Measurements from ENCODE around the gene TMEM266.

The TMEM266 gene

DNA sequence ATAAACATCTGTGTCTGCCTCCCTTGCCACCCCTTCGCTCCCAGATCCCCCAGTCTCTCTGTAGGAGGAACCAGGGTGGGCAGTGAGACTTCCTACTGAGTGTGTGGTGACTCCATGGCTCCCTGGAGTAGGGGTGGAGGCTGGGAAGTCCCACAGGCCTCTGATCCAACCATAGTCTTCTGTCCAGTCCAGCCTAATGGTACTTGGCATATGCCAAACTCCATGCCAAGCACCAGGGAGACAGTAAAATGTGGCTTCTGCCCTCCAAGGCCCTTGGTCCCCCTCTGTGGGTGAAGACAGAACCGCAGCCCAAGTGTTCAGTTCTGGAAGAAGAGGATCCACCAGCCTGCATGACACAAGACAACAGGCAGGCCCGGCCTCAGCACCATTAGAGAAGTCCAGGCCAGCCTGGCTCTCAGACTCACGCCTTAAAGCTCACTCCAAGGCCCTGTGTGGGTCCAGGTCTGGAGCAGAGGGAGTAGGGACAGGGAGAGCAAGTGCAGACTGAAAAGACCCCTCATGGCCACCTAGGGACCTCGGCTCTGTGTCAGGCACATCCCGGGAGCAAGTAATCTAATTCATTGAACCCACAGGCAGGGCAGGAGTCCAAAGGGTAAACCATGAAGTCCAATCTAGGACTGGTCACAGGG, 138.8 kb downstream of the TMEM266 start:
- in situ Hi-C loops (cut with MboI; ENCODE audit: low sequenced_read_pairs), result loop anchor here (10.0 kb wide), 1 partner anchor 636 kb away; no protein-coding TSS in a partner anchor

DNA sequence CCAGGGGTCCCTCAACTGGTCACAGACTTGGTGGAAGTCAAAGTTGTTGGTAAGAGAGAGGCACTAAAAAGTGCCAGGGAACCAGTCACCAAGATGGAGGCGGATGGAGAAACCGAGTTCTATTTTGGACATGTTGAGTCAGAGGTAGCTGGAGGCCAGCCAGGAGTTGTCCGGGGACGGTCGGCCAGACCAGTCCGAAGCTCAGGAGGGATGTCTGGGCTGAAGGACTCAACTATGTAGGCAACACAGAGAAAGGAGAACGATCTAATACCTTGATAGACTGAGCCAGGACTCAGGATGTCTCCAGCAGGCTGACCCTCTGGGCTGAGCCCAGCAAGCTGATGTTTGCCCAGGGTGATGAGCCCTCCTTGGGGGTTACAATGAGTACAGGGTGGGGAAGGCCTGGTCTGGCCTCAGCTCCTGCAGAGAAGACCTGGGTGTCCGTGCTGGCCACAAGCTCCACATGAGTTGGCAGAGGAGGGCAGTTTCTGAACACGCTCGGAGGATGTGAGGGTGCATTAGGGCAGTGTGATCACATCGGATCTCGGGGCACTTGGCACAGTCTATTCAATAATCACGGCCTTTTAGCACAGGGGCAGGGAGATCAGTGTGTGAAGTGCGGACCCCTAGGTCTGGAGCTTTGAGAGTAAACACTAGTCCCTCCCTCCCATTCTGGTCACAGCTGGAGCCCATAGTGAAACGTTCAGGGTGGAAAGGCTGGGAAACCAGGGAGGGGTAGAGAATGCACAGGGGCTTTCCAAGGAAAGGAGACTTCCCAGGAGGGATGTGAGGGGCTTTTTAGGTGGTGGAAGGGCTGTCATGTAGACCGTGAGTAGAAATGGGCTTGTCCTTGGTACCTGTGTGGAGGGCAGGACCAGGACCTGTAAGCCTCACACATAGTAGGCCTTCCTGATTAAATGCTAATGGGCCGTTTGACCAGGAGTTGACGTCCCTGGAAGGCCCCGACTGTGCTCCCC, 139.6 kb downstream of the TMEM266 start:
- in situ Hi-C loops (cut with MboI; ENCODE audit: low sequenced_read_pairs), result loop anchor here (10.0 kb wide), 1 partner anchor 635 kb away; no protein-coding TSS in a partner anchor

DNA sequence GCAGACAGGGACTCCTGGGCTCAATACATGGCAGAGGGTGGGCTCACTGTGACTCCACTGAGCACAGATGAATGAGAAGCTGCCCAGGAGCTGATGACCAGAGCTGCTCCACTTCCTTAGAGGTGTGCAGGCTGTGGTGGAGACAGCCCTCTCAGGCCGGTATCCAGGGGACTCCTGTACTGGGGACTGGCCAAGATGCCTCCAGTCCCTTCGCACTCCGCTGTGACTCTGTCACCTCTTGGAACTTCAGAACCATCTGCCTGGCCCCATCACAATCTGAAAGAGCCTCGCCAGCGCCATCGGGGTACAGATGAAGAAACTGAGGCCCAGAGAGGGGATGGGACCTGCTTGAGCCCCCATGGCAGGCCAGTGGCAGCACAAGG, 140.3 kb downstream of the TMEM266 start:
- in situ Hi-C loops (cut with MboI; ENCODE audit: low sequenced_read_pairs), result no loop called here

DNA sequence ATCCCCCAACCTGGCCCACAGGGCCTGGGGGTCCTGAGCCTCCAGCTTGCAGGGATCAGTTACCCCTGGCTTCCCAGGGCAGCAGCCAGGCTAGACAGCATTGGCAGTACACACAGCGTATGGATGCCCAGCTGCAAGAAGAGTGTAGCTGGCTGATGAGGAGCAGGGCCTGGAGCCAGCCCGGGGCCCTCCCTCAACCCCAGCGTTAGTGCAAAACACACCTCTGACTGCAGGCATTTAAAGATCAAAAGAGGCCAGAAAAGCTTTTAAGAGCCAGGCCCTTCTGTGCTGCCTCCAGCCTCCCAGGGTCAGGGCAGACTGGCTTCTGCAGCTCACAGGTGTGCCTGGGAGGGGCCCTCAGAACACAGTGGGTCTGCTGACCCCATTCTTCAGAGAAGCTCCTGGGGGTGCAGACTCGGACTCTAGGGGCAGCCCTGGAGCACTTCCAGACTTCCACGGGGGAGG, 140.9 kb downstream of the TMEM266 start:
- in situ Hi-C loops (cut with MboI; ENCODE audit: low sequenced_read_pairs), result no loop called here

DNA sequence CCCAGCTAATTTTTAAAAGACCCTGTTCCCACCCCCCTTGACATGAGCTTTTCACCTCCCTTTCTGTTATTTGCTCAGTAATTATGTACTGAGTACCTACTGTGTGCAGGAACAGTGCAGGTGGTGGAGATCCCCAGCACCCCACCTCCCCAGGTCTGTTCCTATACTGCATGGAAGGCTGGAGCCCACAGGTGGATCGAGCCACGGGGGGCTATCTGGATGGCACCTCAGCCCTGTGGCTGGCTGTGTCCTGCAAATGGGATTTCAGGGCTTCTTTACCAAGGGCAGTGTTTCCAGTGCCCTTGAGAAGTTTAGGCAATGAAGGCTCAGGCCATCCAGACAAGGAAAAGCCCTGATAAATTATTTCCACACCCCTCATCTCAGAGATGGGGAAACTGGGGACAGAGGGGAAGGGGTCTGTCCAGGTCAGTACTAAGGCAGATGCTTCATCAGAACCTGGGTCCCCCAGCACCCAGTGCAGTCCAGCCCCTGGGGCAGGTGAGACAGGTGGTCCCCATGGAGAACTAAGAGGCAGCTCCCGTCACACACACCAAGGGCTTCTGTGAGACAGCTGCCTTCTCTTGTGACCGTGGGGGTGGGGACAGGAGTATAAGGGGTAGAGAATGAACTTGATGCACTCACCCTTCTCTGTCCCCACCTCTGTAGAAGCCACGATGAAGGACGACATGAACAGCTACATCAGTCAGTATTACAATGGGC, 141.9 kb downstream of the TMEM266 start:
- in situ Hi-C loops (cut with MboI; ENCODE audit: low sequenced_read_pairs), result no loop called here

DNA sequence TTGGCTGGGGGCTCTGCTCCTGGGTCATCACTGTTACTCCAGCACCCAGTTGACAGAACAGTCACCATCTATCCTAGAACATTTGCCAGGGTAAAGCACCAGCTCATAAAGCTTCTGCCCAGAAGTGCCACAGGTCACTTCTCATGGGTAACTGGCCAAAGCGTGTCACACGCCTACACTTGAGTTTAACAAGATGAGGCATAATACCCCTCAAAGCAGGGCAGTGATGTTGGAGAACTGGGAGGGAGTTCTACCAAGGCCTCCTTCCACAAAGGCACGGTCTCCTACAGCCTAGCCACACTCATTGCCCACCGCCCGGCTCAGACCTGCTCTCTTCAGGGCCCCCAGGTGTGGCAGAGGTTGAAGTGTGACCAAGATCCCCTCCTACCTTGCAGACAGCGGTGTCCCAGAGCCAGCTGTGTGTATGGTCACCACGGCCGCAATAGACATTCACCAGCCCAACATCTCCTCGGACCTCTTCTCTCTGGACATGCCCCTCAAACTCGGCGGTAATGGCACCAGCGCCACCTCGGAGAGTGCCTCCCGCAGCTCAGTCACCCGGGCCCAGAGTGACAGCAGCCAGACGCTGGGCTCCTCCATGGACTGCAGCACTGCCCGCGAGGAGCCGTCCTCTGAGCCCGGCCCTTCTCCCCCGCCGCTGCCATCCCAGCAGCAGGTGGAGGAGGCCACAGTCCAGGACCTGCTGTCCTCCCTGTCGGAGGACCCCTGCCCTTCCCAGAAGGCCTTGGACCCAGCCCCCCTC, 143.7 kb downstream of the TMEM266 start:
- in situ Hi-C loops (cut with MboI; ENCODE audit: low sequenced_read_pairs), result no loop called here

DNA sequence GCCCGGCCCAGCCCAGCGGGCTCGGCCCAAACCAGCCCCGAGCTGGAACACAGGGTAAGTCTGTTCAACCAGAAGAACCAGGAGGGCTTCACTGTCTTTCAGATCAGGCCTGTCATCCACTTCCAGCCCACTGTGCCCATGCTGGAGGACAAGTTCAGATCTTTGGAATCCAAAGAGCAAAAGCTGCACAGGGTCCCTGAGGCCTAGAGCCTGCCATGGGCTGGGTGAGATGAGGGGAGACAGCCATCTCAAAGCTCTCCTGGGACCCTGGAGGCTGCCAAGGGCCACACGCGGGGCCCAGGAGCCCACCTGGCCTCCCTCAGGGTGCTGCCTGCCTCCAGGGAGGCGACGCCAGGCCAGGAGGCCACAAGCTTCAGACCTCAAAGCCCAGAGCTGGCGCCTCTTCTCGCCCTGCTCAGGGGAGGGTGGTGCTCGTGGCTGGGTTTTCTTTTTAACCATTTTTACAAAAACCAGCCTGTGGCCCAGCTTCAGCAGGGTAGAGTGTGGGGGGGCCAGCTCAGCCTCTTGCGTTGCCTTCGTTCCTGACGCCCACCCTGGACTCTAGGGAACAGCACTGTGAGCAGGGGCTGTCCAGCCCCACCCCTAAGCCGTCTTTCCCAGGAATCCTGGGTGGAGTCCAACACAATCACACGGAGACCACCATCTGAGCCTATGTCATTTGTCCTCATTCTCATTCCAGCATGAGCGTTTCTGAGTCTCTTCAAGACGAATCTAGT, 144.5 kb downstream of the TMEM266 start:
- in situ Hi-C loops (cut with MboI; ENCODE audit: low sequenced_read_pairs), result no loop called here

DNA sequence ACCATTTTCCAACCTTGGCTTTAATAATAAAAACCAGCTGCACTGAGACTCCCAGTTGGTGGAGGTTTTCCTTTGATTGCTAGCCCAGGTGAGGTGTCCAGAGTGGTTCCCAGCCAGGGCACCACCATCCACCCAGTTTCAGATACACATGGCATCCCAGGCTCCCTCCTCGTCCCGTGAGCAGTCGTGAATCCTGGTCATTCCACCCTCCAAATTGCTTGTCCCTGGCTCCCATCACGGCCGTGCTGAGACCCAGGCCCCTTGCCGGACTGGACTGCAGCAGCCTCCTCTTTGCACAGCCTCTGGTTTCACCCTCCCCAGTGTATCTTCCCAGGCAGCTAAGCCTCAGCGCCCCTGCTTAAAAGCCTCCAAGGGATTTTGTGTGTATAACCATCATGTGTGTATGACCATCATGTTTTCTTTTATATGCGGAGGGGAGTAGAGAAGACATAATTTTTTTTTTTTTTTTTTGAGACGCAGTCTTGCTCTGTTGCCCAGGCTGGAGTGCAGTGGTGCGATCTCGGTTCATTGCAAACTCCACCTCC, 145.2 kb downstream of the TMEM266 start:
- in situ Hi-C loops (cut with MboI; ENCODE audit: low sequenced_read_pairs), result no loop called here

DNA sequence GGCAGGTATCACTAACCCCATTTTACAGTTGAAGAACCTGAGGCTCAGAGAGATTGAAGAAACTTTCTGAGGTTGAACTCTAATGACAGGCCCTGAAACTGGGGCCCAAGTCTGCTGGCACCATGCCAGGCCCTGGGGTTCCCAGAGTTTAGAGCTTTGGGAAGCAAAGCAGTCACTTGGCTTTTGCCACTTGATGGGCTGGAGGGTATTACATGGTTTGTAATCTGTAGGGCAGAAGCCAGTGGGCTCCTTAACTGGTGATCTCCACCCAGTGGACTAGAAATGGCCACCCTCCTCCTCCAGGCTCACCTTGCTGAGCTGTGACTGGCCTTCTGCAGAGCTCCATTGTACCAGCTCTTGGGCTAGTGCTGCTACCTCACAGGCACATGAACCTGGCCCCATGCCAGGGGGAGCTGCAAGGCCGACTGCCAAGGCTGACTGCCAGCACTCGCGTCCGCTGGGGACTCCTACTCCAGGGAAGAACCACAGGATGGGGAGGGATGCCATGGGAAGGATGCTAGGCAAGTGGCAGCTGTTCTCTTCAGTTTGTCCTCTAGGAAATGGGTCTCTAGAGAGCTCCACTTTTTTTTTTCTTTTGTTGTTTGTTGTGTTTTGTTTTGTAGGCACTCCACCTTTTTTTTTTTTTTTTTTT, 146.7 kb downstream of the TMEM266 start:
- in situ Hi-C loops (cut with MboI; ENCODE audit: low sequenced_read_pairs), result no loop called here

DNA sequence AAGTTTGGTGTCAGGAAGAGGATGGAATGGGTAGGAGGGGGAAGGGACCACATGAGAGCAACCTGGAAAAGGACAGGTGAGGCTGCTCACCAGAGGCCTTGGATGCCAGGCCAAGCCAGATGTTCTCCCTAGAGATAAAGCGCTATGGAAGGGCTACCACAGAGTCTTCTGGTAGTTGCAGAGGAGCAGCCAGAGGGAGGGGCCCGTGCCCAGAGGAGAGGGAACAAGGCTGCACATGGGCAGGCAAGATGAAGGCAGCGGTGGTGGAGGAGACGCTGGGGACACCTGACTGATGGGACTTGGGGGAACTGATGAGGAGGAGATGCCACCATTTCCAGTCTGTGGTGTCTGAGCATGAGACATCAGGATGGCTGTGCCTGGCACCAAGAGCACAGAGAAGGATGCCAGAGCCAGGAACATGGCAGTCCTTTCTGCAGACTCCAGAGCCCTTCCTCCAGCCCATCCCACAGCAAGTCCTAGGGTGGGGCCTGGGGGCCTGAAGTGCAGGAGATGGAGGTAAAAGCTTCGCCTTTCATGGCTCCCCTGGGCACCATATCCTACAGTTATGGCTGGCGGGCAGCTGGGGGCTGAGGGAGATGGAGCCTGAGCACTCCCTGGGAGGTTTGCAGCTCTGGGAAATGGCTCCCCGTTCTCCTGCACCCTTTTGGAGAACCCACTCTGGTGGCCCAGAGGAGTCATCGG, 148.4 kb downstream of the TMEM266 start:
- in situ Hi-C loops (cut with MboI; ENCODE audit: low sequenced_read_pairs), result no loop called here

DNA sequence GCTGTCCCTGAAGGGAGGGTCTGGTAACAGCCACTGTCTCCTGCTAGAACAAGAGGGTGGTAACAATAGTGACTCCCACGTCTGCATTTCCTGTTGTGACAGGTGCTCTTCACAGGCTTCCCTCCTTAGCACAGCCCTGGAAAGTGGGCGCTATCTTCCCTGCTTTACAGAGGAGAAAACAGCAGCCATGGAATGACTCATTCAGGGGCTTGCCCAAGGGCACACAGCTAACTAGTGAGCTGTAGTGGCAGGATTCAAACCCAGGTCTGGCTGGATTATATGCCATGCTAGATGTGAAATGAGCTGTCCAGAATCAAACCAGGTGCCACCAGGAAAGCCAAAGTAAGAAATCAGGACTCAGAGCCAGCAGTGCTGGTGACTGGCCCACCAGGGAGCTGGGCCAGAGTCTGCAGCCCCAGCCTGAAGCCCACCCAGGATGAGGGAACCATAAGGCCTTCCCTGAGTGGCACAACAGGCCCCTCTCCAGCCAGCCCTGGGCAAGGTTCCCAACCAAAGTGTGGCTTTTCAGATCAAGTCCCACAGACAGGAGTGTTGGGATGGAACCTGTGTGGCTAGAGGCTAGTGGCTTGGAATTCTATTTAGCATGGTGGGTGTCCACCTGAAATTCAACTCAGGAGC, 149.1 kb downstream of the TMEM266 start:
- in situ Hi-C loops (cut with MboI; ENCODE audit: low sequenced_read_pairs), result no loop called here

DNA sequence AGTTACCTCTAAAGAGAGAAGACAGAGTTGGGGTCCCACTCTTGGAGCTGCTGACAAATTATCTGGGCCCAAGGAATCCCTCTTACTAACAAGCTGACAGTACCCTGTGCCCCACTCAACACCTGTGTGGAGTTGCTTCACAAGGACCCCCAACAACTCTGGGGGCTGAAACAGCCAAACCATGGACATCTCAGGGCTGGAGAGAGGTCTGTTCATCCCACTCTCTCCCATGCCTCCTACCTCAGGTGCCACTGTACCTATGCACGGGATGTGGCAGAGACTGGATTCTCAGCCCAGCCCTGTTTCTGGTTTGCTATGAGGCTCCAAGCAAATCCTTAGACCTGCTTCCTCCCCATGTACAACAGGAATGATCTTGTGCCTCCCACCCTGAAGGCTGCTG, 149.7 kb downstream of the TMEM266 start:
- in situ Hi-C loops (cut with MboI; ENCODE audit: low sequenced_read_pairs), result no loop called here

DNA sequence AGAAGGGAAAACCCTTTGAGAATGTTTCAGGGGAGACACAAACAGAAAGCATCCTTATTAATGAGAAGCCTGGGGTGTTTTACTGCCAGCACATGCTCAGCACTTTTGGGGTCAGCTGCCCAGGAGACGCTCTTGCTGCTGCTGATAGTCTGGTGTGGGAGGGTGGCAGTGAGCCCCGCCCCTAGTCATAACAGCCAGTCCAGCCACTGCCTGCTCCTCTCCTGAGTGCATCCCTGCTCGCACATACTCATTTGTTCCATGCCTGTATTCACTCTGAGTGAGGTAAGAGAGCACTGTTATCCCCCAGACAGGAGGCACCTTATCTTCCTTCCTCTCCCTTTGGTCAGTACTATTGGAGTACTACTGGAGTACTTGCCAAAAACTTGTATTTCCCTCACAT, 150.2 kb downstream of the TMEM266 start:
- in situ Hi-C loops (cut with MboI; ENCODE audit: low sequenced_read_pairs), result no loop called here

DNA sequence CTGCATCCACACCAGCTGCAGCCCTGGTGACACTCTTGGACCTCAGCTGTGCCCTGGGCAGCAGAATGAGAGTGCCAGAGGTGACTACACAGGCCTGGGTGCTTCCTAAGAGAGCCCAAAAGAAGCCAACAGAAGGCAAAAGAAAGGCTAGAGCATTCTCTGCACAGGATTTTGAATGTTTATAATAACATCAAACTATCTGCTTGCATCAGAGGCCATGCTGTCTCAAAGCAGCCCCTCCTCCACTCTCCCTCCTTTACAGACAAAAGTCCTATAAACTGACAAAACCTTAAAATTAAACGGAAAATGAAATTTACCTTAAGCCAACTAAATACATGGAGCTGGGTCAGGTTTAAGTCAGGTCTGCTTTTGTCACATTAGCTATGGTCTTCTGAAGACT, 155.8 kb downstream of the TMEM266 start:
- in situ Hi-C loops (cut with MboI; ENCODE audit: low sequenced_read_pairs), result no loop called here

DNA sequence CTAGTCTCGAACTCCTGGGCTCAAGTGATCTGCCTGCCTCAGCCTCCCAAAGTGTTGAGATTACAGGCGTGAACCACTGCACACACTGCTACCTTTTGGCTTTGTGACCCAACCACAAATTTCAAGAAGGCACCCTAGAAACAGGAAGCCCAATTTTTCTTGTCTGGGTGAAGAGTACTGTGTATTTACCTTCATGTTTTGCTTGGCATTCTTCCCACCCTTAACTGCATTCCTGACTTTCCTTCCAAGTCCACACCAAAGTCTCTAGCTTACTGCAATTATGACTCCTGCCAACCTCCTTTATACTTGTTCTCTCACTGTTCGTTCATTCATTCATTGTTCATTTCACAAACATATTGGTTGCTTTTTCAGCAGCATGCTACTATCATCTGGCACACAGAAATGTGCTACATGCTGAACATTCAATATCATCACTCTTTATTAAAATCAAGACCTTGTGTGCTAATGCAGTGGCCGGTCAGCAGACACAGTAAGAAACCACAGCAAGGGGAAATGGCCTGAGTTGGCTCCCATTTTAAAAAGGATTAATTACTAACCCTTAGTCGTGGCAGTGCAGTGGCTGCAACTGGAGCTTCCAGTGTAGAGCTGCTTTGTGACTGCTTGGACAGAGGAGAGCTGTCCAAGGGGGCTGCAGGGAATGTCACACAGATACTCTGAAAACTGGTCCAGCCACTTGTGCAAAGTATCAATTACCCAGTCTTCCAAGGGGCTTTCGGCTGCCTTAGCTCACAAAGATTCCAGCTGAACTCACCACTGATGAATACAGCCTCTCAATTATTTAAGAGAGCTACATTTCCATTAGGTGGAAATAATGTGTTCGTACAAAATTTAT, 157.5 kb downstream of the TMEM266 start:
- in situ Hi-C loops (cut with MboI; ENCODE audit: low sequenced_read_pairs), result no loop called here

DNA sequence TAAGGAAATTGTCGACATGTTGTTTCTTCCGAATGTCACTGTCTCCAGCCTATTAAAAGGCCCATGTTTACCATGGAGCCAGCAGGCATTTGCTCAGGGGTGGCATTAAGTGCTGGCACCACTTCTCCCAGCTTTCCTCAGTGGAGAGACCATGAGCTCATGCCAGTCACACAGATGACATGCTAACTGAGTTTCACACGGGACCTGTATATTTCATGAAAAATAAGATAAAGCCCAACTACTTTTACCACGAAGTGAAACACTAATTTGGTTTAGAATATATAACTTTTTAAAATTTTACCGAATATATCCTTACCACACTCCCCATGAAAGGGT, 158.1 kb downstream of the TMEM266 start:
- in situ Hi-C loops (cut with MboI; ENCODE audit: low sequenced_read_pairs), result no loop called here

DNA sequence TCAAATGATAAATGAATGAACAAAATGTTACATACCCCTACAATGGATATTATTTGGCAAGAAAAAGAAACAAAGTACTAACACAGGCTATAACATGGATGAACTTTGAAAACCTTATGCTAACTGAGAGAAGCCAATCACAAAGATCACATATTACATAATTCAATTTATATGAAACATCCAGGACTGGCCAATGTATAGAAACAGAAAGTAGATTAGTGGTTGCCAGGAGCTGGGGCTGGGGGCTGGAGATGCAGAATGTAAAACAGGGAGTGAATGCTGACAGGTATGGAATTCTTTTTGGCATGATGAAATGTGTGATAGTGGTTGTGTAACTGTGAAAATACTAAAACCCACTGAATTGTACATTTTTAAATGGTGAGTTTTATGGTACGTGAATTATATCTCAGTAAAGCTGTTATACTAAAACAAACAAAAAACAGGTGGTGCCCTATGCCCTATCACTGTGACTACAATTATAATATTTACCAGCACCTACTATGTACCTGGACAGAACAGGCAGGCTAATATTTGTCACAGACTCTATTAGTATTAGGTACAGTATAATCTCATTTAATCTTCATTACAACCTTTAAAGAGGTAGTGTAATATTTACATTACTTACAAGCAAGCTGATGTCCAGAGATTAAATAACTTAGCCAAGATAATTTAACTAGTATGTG, 161.4 kb downstream of the TMEM266 start:
- in situ Hi-C loops (cut with MboI; ENCODE audit: low sequenced_read_pairs), result no loop called here

All from HL-60/S4 (cell line).